Neural cell (in vitro differentiated cells): ENCODE measurements around the gene HSF5. TPM values are rescaled to one million over a fixed set of nuclear protein-coding genes. Genes with fewer than 3 reads are reported as not detected.

Experiments used
- H2AFZ ChIP-seq: fragments of 200-600, 300-800 bp; sonication (generic), shearing (Covaris generic); 2 replicates; pipeline ENCODE4 v1.6.0; 2014; ENCODE audit warnings: low read depth, mild to moderate bottlenecking, antibody characterized with exemption, low read length, moderate library complexity
- H3F3A ChIP-seq: fragments of 200-600 bp; shearing (Covaris generic); 2 replicates; pipeline ENCODE4 v1.6.1; 2016; ENCODE audit warnings: mild to moderate bottlenecking, moderate library complexity, mixed read lengths, antibody characterized with exemption, low read length; ENCODE audit not compliant: insufficient read depth, poor library complexity, severe bottlenecking
- H3K27ac ChIP-seq: fragments of 200-600, 300-800 bp; sonication (generic), shearing (Covaris generic); 2 replicates; pipeline ENCODE4 v1.5.1; 2014; ENCODE audit warnings: mild to moderate bottlenecking, low read length, moderate library complexity
- H3K27me3 ChIP-seq: fragments of 300-800, 200-600 bp; sonication (generic), shearing (Covaris generic); 2 replicates; pipeline ENCODE4 v1.6.0; 2014; ENCODE audit warnings: mild to moderate bottlenecking, low read depth, low read length, moderate library complexity; ENCODE audit not compliant: insufficient read depth
- H3K36me3 ChIP-seq: fragments of 300-800, 200-600 bp; sonication (generic), shearing (Covaris generic); 2 replicates; pipeline ENCODE4 v1.5.1; 2014; ENCODE audit warnings: mild to moderate bottlenecking, antibody characterized with exemption, low read length, moderate library complexity; ENCODE audit not compliant: insufficient read depth
- H3K4me2 ChIP-seq: fragments of 300-800, 200-600 bp; sonication (generic), shearing (Covaris generic); 2 replicates; pipeline ENCODE4 v1.6.0; 2014; ENCODE audit warnings: mild to moderate bottlenecking, low read length
- H3K4me3 ChIP-seq: fragments of 300-800, 200-600 bp; sonication (generic), shearing (Covaris generic); 2 replicates; pipeline ENCODE4 v1.5.1; 2014; ENCODE audit warnings: mild to moderate bottlenecking, low read length, moderate library complexity
- H3K79me2 ChIP-seq: fragments of 200-600 bp; shearing (Covaris generic); replicated peaks from 2 replicates; pipeline ENCODE4 v1.6.0; 2014; ENCODE audit warnings: mild to moderate bottlenecking, low read length, moderate library complexity; ENCODE audit not compliant: insufficient read depth
- H3K9ac ChIP-seq: fragments of 300-800, 200-600 bp; sonication (generic), shearing (Covaris generic); 2 replicates; pipeline ENCODE4 v1.6.1; 2016; ENCODE audit warnings: mild to moderate bottlenecking, low read length, mixed read lengths
- H3K9me2 ChIP-seq: fragments of 200-600 bp; shearing (Covaris generic); 2 replicates; pipeline ENCODE4 v1.6.1; 2016; ENCODE audit warnings: mild to moderate bottlenecking, low read length, mixed read lengths; ENCODE audit not compliant: insufficient read depth
- H3K9me3 ChIP-seq: fragments of 200-600, 300-800 bp; sonication (generic), shearing (Covaris generic); 2 replicates; pipeline ENCODE4 v1.6.1; 2016; ENCODE audit warnings: mild to moderate bottlenecking, mixed run types, low read length, moderate library complexity, mixed read lengths
- H4K20me1 ChIP-seq: fragments of 200-600 bp; shearing (Covaris generic); 2 replicates; pipeline ENCODE4 v1.6.1; 2016; ENCODE audit warnings: mild to moderate bottlenecking, mixed run types; ENCODE audit not compliant: insufficient read depth
- CTCF ChIP-seq: fragments of 450-650 bp; IDR thresholded peaks from 2 replicates; pipeline ENCODE4 v1.5.1; 2014; ENCODE audit warnings: antibody characterized with exemption, mild to moderate bottlenecking, moderate library complexity; ENCODE audit not compliant: poor library complexity, severe bottlenecking
- EP300 ChIP-seq: fragments of 450-650 bp; conservative IDR thresholded peaks from 2 replicates; pipeline ENCODE4 v1.6.1; 2014; ENCODE audit warnings: antibody characterized with exemption, mild to moderate bottlenecking, moderate library complexity; ENCODE audit not compliant: poor library complexity, severe bottlenecking
- EZH2 ChIP-seq: fragments of 200-600, 300-800 bp; shearing (Covaris generic), sonication (generic); IDR thresholded peaks from 2 replicates; pipeline ENCODE4 v1.6.1; 2014; ENCODE audit warnings: antibody characterized with exemption, low read length, borderline replicate concordance, mild to moderate bottlenecking; ENCODE audit not compliant: insufficient read depth, poor library complexity, severe bottlenecking
- MXI1 ChIP-seq: fragments of 450-650 bp; conservative IDR thresholded peaks from 2 replicates; pipeline ENCODE4 v1.6.1; 2014; ENCODE audit warnings: antibody characterized with exemption, mild to moderate bottlenecking; ENCODE audit not compliant: poor library complexity, severe bottlenecking
- POLR2AphosphoS5 ChIP-seq: IDR thresholded peaks from 2 replicates; pipeline ENCODE4 v1.6.1; 2012
- RAD21 ChIP-seq: fragments of 450-650 bp; conservative IDR thresholded peaks from 2 replicates; pipeline ENCODE4 v1.6.1; 2014; ENCODE audit warnings: antibody characterized with exemption, mild to moderate bottlenecking, moderate library complexity
- REST ChIP-seq: IDR thresholded peaks from 2 replicates; pipeline ENCODE4 v1.6.1; 2012; ENCODE audit warnings: borderline replicate concordance
- SMC3 ChIP-seq: fragments of 450-650 bp; conservative IDR thresholded peaks from 2 replicates; pipeline ENCODE4 v1.6.1; 2014; ENCODE audit warnings: antibody characterized with exemption, mild to moderate bottlenecking, moderate library complexity; ENCODE audit not compliant: poor library complexity
- TAF1 ChIP-seq: IDR thresholded peaks from 2 replicates; pipeline ENCODE4 v1.6.1; 2012; ENCODE audit warnings: low read depth
- polyA plus RNA-seq: library from polyadenylated mRNA; depleted of rRNA; stranded (reverse); fragments of >200 nt; gene quantifications from 2 replicates; pipeline ENCODE4 v1.2.3, GENCODE V29; 2014

Gene HSF5
- polyA plus RNA-seq, 1 donor from 2014 or later: 0.21 TPM

- Histone ChIP-seq H3K36me3 (no peaks in the 10 kb centered on the region), H3K4me2 (no peak overlapping the region), H3K27me3 (peaks cover 16% of the 10 kb centered on the region), H4K20me1 (no peaks in the 10 kb centered on the region), H3F3A (no peaks in the 10 kb centered on the region), H3K27ac (no peak overlapping the region), H3K9me3 (no peaks in the 10 kb centered on the region), H3K79me2 (no peaks in the 10 kb centered on the region), H3K4me3 (no peak overlapping the region), H3K9me2 (no peaks in the 10 kb centered on the region), H3K9ac (no peak overlapping the region), H2AFZ (no peak overlapping the region)
- TF ChIP-seq CTCF (no peak), SMC3 (no peak), EZH2 (no peak), RAD21 (no peak), REST (no peak), TAF1 (no peak), EP300 (no peak)
Observed at GRCh38 chr17:58527949-58528348, 39.7 kb upstream of the HSF5 start.

GRCh38 chr17:58527306-58527705 is 39.1 kb upstream of the HSF5 start:
- Histone ChIP-seq H3K9ac (no peak overlapping the region), H3K27ac (no peak overlapping the region), H3K4me3 (no peak overlapping the region), H3K9me2 (no peaks in the 10 kb centered on the region), H3K4me2 (no peak overlapping the region), H3K9me3 (no peaks in the 10 kb centered on the region), H3K79me2 (no peaks in the 10 kb centered on the region), H4K20me1 (no peaks in the 10 kb centered on the region), H3K36me3 (no peaks in the 10 kb centered on the region), H2AFZ (no peak overlapping the region), H3F3A (no peaks in the 10 kb centered on the region), H3K27me3 (peaks cover 14% of the 10 kb centered on the region)
- TF ChIP-seq TAF1 (no peak), REST (no peak), RAD21 (no peak), POLR2AphosphoS5 (no peak), CTCF (no peak), SMC3 (no peak), MXI1 (no peak), EP300 (no peak), EZH2 (no peak)
